C1 segment of cervical spinal cord (tissue), 14 donors: ENCODE data around the gene ACBD4.

ENCODE experiments used
- DNase-seq, 14 donors: peaks; one replicate each; lab custom pipeline; 2025; lab: John Stamatoyannopoulos, UW

The ACBD4 gene

GRCh38 chr17:45189009-45189408, 53.5 kb downstream of the ACBD4 start:
- no peak for DNase-seq

- DNase-seq = no peak
Observed at GRCh38 chr17:45190503-45191255, 55.2 kb downstream of the ACBD4 start.
